ENCODE measurements around the gene CDK5.

DNA sequence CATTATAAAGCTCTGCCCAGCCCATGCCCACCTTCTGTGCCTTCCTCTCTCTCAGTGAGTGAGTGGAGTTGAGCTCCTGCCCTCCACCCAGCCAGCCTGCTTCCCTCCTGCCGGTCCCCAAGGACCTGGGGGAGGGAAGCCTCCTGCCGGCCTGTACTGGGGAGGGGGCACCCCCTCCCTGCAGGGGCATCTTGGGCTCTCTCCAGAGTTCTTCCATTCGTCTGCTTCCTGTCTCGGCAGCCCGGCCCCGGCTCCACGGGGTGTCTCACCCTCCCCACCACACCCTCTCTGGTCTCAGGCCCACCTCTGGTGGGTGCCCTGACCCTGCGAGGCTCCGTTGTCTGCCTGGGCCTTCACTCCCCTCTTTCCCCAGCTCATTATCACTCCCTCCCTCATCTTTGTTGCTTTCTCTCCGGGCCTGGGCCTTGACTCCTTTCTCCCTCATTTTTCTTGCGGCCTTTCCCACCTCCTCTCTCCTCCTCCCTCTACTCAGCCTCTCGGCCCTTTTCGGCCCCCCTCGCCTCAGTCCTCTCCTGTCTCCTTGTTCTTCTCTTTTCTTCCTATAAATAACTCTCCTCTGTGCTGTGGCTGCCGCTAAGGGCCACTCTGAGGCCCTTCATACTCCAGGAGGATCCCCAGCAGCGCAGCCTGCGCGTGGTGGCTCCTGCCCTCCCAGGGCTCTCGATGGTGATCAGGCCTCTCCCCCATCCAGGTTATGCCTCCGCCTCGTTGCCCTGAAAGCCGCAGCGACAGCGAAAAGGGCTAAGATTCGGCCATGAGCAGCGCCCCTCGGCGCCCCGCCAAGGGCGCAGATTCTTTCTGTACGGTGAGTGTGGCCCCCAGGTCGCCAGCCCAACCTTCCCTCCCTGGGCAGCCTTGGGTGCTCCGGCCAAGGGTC is 3.8 kb upstream of the CDK5 start:
- TF ChIP-seq TCF7L2 (IDR thresholded peaks at IDR 0.05; ENCODE audit: borderline replicate concordance, extremely low read depth, insufficient read depth, insufficient read length) (no peak), SP1 (IDR thresholded peaks at IDR 0.05; ENCODE audit: low read depth) (no peak), ZNF274 (IDR thresholded peaks at IDR 0.05; ENCODE audit: low read depth, low read length) (no peak), POLR2A (IDR thresholded peaks at IDR 0.05; ENCODE audit: borderline replicate concordance, extremely low read depth, insufficient read depth, insufficient read length) (no peak), CEBPB (IDR thresholded peaks at IDR 0.05; ENCODE audit: low read depth) (no peak), SIN3A (IDR thresholded peaks at IDR 0.05; ENCODE audit: low read depth) (no peak), SRF (IDR thresholded peaks at IDR 0.05; ENCODE audit: low read depth) (no peak), FOSL1 (IDR thresholded peaks at IDR 0.05; ENCODE audit: low read depth) (no peak), EZH2 (IDR thresholded peaks at IDR 0.05) (no peak), POLR2AphosphoS5 (IDR thresholded peaks at IDR 0.05; ENCODE audit: low read depth, low read length) (peak; percentile 5; the same call in 1 of the 2 replicates), JUND (IDR thresholded peaks at IDR 0.05) (no peak)
- TF ChIP-seq, protein P1, sequence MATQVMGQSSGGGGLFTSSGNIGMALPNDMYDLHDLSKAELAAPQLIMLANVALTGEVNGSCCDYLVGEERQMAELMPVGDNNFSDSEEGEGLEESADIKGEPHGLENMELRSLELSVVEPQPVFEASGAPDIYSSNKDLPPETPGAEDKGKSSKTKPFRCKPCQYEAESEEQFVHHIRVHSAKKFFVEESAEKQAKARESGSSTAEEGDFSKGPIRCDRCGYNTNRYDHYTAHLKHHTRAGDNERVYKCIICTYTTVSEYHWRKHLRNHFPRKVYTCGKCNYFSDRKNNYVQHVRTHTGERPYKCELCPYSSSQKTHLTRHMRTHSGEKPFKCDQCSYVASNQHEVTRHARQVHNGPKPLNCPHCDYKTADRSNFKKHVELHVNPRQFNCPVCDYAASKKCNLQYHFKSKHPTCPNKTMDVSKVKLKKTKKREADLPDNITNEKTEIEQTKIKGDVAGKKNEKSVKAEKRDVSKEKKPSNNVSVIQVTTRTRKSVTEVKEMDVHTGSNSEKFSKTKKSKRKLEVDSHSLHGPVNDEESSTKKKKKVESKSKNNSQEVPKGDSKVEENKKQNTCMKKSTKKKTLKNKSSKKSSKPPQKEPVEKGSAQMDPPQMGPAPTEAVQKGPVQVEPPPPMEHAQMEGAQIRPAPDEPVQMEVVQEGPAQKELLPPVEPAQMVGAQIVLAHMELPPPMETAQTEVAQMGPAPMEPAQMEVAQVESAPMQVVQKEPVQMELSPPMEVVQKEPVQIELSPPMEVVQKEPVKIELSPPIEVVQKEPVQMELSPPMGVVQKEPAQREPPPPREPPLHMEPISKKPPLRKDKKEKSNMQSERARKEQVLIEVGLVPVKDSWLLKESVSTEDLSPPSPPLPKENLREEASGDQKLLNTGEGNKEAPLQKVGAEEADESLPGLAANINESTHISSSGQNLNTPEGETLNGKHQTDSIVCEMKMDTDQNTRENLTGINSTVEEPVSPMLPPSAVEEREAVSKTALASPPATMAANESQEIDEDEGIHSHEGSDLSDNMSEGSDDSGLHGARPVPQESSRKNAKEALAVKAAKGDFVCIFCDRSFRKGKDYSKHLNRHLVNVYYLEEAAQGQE (IDR thresholded peaks at IDR 0.05; ENCODE audit: low read depth) = no peak
- TF ChIP-seq, protein P2, sequence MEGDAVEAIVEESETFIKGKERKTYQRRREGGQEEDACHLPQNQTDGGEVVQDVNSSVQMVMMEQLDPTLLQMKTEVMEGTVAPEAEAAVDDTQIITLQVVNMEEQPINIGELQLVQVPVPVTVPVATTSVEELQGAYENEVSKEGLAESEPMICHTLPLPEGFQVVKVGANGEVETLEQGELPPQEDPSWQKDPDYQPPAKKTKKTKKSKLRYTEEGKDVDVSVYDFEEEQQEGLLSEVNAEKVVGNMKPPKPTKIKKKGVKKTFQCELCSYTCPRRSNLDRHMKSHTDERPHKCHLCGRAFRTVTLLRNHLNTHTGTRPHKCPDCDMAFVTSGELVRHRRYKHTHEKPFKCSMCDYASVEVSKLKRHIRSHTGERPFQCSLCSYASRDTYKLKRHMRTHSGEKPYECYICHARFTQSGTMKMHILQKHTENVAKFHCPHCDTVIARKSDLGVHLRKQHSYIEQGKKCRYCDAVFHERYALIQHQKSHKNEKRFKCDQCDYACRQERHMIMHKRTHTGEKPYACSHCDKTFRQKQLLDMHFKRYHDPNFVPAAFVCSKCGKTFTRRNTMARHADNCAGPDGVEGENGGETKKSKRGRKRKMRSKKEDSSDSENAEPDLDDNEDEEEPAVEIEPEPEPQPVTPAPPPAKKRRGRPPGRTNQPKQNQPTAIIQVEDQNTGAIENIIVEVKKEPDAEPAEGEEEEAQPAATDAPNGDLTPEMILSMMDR (IDR thresholded peaks at IDR 0.05 in 2 of 3, conservative IDR thresholded peaks at IDR 0.05 in 1 of 3; ENCODE audit: borderline replicate concordance in 1 of 3, insufficient read depth in 1 of 3, low read depth in 2 of 3, low read length in 2 of 3) = no peak
- TF ChIP-seq, protein P3, sequence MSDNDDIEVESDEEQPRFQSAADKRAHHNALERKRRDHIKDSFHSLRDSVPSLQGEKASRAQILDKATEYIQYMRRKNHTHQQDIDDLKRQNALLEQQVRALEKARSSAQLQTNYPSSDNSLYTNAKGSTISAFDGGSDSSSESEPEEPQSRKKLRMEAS (IDR thresholded peaks at IDR 0.05) = no peak

Data from HCT116 (cell line).